Cardiac fibroblast (primary cell): ENCODE measurements around the gene FCHSD2.
A peak's percentile ranks its signal among the peaks of the same experiment; 100 is the strongest.

Source experiments
- DNase-seq, 2 donors: peaks; one replicate each; pipeline versions ENCODE4 v3.0.0 to v3.0.0-alpha.2; 2010; ENCODE audit warnings: low read depth in 2 of 2
- H3K4me3 ChIP-seq, 2 donors: replicated peaks in 1 of 2; 1 replicate in 1 of 2; 2 replicates in 1 of 2; pipeline ENCODE4 v1.5.1; 2011; ENCODE audit warnings: low read depth in 2 of 2, low read length in 2 of 2, mild to moderate bottlenecking in 2 of 2, moderate library complexity in 1 of 2
- CTCF ChIP-seq: IDR thresholded peaks from one replicate; pipeline ENCODE4 v1.5.1; 2011; ENCODE audit warnings: low read depth, mild to moderate bottlenecking, low read length, inconsistent platforms

FCHSD2 gene

GRCh38 chr11:72939031-72939430 is 203.1 kb downstream of the FCHSD2 start:
- TF ChIP-seq CTCF = no peak
- DNase-seq = no peak
- H3K4me3 ChIP-seq = no peak overlapping the region

GRCh38 chr11:72937439-72937838 is 204.7 kb downstream of the FCHSD2 start:
- no peak overlapping the region for H3K4me3 ChIP-seq
- no peak for TF ChIP-seq CTCF
- DNase-seq = no peak

DNA sequence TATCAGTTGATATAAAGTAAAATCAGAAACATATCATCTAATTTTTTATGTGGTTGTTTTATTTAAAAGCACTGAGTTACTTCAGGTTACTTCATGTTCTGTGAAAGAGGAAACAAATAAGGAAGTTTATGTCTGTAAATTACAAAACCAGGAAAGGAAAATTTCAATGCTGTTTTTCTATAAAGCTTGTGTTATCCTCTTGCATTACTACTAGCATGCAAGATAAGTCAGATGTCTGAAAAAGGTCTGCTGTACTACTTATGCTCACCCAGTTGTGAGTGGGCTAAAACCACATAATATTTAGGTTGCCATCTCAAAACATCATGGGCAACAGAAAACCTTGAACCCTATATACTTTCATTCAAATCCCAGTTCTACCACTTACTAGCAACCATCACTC is 206.4 kb downstream of the FCHSD2 start:
- no peak for TF ChIP-seq CTCF
- H3K4me3 ChIP-seq = no peak overlapping the region
- no peak for DNase-seq

DNA sequence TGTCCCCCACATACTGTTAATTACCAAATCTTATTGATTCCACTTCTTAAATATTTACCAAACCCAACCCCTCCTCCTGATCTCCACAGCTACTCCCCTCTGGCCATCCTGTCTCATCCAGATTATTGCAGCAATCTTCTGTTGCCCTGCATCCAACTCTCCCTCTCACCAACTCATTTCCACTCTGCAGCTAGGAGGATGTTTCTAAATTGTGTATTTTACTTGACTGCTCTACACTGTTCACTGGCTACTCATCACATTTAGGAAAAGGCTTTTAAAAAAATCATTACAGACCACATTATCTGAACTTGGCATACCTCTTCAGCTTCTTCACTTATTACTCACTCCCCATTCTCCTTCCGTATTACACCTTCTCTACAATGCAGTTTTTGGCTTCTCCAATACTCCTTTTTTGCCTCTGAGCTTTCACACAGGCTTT is 210.0 kb downstream of the FCHSD2 start:
- TF ChIP-seq CTCF = no peak
- peak; percentile 61 to 62 for DNase-seq
- H3K4me3 ChIP-seq = no peak overlapping the region

GRCh38 chr11:72930008-72930407 is 212.1 kb downstream of the FCHSD2 start:
- peak; percentile 16 to 65 for DNase-seq
- no peak overlapping the region for H3K4me3 ChIP-seq
- no peak for TF ChIP-seq CTCF

- DNase-seq = no peak
- no peak overlapping the region for H3K4me3 ChIP-seq
- no peak for TF ChIP-seq CTCF
These were observed 212.9 kb downstream of the FCHSD2 start for GRCh38 chr11:72929256-72929655.

DNA sequence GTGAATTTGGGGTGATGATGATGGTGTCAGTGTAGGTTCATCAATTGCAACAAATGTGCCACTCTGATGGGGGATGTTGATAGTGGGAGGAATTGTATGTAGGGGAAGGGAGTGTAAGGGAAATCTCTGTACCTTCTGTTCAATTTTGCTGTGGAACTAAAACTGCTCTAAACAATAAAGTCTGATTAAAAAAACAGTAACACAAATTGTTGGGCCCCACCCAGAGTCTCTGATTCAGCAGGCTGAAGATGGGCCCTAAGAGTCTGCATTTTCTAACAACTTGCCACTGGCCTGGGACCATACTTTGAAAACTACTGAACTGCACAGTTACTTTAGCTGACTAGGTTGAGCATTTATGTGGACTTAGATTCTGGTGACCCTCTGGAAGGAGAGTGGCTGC is 214.7 kb downstream of the FCHSD2 start:
- DNase-seq = no peak
- no peak for TF ChIP-seq CTCF
- no peak overlapping the region for H3K4me3 ChIP-seq
